ENCODE measurements around the gene DIP2C.

GRCh38 chr10:340646-341045, 348.8 kb downstream of the DIP2C start:
- TF ChIP-seq, protein P1, sequence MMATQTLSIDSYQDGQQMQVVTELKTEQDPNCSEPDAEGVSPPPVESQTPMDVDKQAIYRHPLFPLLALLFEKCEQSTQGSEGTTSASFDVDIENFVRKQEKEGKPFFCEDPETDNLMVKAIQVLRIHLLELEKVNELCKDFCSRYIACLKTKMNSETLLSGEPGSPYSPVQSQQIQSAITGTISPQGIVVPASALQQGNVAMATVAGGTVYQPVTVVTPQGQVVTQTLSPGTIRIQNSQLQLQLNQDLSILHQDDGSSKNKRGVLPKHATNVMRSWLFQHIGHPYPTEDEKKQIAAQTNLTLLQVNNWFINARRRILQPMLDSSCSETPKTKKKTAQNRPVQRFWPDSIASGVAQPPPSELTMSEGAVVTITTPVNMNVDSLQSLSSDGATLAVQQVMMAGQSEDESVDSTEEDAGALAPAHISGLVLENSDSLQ (IDR thresholded peaks at IDR 0.05): no peak
- TF ChIP-seq SP1 (IDR thresholded peaks at IDR 0.05) (no peak), ZNF384 (IDR thresholded peaks at IDR 0.05) (no peak)

Data from HEK293T (cell line).